Measurements from ENCODE around the gene RNASE11.
"Not testable (repeated sequence)": the region's sequence is repeated elsewhere in the genome, so short reads cannot be mapped to it uniquely, and the experiment has no call there.

Gene RNASE11

GRCh38 chr14:20613094-20614037 lies 25.6 kb upstream of the RNASE11 start:
- DNase-seq = peak; percentile 77 to 83

- DNase-seq = no peak
Measured at GRCh38 chr14:20612403-20612802, 24.6 kb upstream of the RNASE11 start.

GRCh38 chr14:20611277-20611676 lies 23.5 kb upstream of the RNASE11 start:
- DNase-seq = no peak

- DNase-seq = peak; percentile 63 to 70
Measured at GRCh38 chr14:20610002-20610765, 22.4 kb upstream of the RNASE11 start.

GRCh38 chr14:20609215-20610001 lies 21.6 kb upstream of the RNASE11 start:
- no peak for DNase-seq

- no peak for DNase-seq
Measured at GRCh38 chr14:20608383-20609110, 20.7 kb upstream of the RNASE11 start.

- no peak for DNase-seq
Measured at GRCh38 chr14:20607617-20608016, 19.8 kb upstream of the RNASE11 start.

- no peak for DNase-seq
Measured at GRCh38 chr14:20606902-20607242, 19.1 kb upstream of the RNASE11 start.

GRCh38 chr14:20606190-20606901 lies 18.5 kb upstream of the RNASE11 start:
- no peak for DNase-seq

- DNase-seq = no peak
Measured at GRCh38 chr14:20603813-20604690, 16.3 kb upstream of the RNASE11 start.

GRCh38 chr14:20602583-20602982 lies 14.8 kb upstream of the RNASE11 start:
- no peak for DNase-seq

GRCh38 chr14:20601522-20601921 lies 13.7 kb upstream of the RNASE11 start:
- no peak for DNase-seq

- no peak for DNase-seq
Measured at GRCh38 chr14:20597108-20597507, 9.3 kb upstream of the RNASE11 start.

- DNase-seq = not testable (repeated sequence)
Measured at GRCh38 chr14:20595726-20596125, 7.9 kb upstream of the RNASE11 start.

GRCh38 chr14:20592574-20592973 lies 4.8 kb upstream of the RNASE11 start:
- no peak for DNase-seq

GRCh38 chr14:20591235-20591634 lies 3.4 kb upstream of the RNASE11 start, which contains the start of gene RNASE12:
Gene RNASE12, minus strand, starts transcription at chr14:20591376. Its CDS starts 653 bp downstream, at chr14:20590723.
- no peak for DNase-seq

- no peak for DNase-seq
Measured at GRCh38 chr14:20583908-20584307, 3.9 kb downstream of the RNASE11 start.

- no peak for DNase-seq
Measured at GRCh38 chr14:20583142-20583541, 4.7 kb downstream of the RNASE11 start.

GRCh38 chr14:20580242-20580641 lies 7.6 kb downstream of the RNASE11 start:
- no peak for DNase-seq

GRCh38 chr14:20578784-20579502 lies 8.9 kb downstream of the RNASE11 start:
- DNase-seq = no peak

Data from activated CD4-positive, alpha-beta T cell treated with anti-CD3 and anti-CD28 coated beads, Interleukin-2, amount 50 U/mL, for 4 hours (primary cell).